GM21381 (cell line): ENCODE results near the gene HSPE1.
"Not testable (repeated sequence)": the region's sequence is repeated elsewhere in the genome, so short reads cannot be mapped to it uniquely, and the experiment has no call there.

ENCODE experiments used
- ATAC-seq: cut with Tn5 transposase; IDR thresholded peaks from one replicate; pipeline ENCODE4 v1.9.1; 2021; ENCODE audit warnings: mild to moderate bottlenecking, moderate library complexity; ENCODE audit not compliant: unreplicated experiment

The HSPE1 gene

DNA sequence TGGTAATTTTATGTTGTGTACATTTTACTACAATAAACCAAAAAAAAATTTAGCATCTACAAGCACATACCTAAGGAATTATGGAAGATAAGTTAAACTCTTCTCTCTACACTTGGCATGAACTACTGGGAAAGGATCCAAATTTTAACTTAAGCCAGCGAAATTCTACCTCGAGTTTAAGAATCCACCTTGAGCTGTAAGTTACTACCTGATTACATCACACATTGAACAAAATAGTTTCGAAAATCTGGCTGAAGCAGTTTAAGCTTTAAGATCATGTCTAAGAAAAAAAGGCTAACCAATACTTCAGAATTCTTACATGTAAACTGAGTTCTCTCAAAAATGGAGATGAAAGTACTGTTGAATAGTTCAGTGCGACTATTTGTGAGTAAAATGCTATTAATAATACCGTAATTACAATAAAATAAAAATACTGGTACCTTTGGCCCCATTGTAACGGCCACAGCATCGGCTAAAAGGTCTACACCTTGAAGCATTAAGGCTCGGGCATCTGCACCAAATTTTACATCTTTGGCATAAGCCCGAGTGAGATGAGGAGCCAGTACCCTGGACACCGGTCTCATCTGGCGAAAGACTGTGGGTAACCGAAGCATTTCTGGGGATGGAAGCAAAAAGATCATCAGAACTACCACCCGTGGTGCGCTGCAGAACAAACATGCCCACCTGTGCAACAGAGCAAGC is 1.8 kb upstream of the HSPE1 start:
- no peak for ATAC-seq

DNA sequence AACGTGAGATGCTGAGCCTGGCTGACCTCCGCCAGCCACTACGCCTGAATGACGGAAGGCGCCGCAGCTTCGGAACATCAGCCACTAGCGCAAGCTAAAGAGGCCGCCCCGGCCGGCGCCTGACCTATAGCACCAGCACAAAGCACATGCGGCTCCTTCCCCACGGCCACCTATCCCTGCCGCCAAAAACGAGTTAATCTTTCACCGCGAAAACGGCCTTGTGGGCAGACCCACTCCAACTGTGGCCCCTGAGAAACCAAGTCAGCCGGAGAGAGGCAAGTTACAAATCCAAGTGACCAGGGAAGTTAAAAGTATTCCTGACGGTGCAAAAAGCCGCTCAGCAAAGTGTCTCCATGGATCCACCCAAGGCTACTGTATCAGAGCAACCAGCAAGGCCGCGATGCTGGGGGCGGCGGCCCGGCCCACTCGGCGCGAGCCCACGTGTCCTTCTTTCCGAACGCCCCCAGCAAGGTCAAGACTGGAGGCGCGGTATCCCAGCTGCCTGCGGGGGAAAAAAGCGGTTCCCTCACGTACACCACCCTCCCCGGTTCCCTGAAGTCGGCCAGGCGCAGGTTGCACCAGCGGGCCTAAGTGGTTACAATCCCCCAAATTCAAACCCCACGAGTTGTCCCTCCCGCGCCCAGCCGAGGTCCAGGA is 1.1 kb upstream of the HSPE1 start:
- ATAC-seq, result peak; percentile 21

DNA sequence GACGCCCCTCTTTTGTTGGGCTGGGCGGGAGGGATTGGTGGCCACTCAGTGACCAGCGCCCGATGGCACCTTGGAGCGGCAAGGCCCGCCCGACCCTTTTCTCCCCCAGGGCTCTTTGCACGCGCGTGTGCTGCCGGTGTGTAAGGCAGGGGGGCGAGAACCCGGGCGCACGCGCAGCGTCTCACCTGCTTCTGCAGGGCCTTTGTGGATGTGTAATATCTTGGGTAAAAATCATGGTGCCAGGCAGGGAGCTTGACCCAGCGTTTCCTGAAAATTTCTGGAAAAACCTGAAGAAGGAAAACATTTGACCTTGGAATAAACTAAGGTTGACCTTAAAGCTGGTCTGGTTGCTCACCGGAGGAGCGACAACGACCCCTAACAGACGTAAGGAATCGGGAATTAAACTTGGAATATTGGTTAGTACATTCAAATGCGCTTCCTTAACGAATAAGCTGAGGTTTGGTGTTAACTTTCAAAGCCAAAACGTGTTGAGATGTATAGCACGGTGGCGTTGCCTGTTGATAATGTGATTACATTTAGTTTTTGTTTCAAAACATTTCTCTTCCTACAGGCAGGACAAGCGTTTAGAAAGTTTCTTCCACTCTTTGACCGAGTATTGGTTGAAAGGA is 438 bp downstream of the HSPE1 start:
- ATAC-seq, result peak; percentile 4

DNA sequence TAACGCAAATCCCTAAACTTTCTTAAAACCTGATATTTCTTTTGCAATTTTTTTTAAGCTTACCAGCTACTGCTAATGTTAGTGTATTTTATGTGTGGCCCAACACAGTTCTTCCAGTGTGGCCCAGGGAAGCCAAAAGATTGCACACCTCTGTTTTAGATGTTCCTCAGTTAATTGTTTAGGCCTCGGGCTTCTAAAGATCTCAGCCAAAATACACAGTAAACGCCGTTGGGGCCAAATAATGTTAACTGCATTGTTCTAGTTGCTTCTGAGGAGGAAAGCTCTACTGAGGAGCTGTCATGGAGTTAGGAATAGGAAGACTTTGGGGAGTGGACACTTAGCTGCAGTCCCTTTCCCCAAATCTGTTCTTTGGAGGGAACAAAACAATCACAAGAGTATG is 2.0 kb downstream of the HSPE1 start:
- no peak for ATAC-seq

DNA sequence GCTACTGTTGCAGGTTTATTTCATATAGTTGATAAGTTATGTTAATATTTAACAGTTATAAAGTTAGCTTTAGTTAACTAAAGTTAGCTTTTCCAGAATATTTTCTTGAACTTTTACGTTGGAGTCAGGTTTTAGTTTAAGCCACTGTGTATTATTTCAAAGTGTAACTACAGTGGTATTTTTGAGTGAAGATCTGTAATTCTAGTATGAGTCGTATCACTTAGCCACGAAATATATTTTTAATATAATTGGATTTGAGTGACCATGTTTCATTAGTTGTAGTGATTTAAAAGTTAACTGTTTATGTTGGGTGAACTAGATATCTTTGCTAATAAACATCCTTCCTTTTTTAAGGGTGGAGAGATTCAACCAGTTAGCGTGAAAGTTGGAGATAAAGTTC is 2.5 kb downstream of the HSPE1 start:
- no peak for ATAC-seq

DNA sequence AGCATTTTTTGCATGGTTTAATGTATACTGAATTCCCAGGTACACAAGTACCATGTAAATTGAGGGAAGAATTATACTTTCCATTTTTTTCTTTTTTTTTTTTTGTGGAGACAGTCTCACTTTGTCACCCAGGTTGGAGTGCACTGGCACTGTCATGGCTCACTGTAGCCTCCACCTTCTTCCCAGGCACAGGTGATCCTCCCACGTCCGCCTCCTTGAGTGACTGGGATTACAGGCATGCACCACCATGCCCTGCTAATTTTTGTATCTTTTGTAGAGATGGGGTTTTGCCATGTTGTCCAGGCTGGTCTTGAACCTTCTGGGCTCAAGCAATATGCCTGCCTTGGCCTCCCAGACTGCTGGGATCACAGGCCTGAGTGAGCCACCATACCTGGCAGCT is 3.8 kb downstream of the HSPE1 start:
- no peak for ATAC-seq

DNA sequence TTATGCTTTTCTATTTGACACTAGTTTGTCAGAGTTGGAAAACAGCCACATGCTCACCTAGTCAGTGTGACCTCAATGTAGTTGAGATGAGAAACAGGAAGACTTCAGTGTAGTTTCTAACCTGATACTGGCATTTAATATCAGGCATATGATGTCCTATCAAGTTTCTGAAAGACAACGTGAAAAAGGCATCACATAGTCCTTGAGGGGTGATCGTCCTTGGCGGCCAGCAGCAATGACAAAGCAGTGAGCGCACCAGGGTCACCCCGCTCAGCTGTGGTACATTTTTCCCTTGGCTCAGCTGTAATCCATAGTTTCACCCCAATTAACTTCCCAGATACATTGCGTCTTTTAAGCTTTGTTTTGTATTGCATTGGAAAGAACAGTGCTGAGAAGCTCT is 4.3 kb downstream of the HSPE1 start:
- no peak for ATAC-seq

DNA sequence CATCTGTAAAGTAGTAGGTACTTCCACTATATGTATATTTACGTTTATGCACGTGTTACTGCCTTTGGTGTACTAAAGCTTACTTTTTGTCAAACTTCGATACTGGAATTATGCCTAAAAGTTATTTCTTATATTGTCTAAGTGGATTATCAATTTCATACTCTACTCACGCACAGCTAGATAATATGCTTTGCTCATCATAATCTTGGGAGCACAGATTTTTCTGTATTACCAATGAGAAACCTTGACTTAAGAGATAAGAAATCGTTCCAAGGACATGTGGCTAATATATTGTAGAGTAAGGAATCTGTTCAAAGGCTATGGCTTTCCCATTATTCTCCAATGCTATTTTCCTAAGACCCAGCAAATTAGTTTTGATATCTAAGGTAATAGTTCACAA is 6.5 kb downstream of the HSPE1 start:
- ATAC-seq, result no peak

DNA sequence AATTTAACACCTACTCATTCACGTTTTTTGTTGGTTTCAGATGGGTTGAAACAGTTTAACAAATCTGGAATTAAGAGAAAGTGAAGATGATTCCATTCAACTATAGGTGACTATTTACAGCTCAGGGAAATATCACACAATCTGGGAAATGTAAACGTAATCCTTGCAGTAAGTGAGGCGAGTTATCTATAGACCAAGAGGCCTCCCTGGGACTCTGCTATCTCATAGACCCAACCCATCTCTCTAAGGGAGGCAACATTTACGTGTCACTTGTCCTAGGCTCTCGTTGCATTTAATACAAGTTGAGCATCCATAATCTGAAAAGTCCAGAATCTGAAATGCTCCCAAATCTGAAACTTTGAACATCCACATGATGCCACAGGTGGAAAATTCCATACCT is 13.7 kb downstream of the HSPE1 start:
- ATAC-seq, result no peak

DNA sequence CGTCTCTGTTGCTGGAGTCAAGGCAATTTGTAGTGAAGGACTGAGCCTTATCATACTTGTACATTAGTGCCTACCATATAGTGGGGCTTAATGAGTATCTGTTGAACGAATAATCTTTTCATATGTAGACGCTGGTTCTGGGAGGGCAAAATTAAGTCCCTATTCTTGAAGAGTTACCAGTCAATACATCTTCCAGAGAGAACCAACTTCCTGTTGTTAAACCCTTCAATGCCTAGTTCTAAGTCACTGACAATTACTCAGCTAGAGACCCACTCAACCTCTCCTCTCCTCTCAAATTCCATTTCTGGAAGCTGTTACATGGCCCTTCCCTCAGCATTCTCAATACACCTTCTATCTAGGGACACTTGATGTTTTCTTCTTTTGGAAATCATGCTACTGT is 14.6 kb downstream of the HSPE1 start:
- no peak for ATAC-seq

DNA sequence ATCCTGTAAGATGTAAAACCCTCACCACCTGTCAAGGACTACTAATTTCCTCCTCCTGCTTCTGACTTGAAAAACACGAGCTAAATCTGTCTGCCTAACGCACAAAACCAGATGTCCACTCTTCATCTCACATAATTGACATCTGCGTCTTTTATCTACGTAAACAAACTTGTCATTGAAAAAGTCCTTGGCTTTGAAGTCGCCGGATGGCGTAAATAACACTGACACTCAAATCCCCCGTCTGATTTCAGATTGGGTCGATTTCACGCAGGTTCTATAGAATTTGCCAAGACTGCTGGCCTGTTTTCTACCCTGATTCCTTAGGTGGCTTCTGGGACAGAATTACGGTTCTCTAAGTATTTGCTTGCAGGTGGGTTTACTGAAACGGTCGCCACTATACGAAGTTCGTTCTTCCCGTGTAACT is 15.1 kb downstream of the HSPE1 start:
- peak; percentile 2 for ATAC-seq

DNA sequence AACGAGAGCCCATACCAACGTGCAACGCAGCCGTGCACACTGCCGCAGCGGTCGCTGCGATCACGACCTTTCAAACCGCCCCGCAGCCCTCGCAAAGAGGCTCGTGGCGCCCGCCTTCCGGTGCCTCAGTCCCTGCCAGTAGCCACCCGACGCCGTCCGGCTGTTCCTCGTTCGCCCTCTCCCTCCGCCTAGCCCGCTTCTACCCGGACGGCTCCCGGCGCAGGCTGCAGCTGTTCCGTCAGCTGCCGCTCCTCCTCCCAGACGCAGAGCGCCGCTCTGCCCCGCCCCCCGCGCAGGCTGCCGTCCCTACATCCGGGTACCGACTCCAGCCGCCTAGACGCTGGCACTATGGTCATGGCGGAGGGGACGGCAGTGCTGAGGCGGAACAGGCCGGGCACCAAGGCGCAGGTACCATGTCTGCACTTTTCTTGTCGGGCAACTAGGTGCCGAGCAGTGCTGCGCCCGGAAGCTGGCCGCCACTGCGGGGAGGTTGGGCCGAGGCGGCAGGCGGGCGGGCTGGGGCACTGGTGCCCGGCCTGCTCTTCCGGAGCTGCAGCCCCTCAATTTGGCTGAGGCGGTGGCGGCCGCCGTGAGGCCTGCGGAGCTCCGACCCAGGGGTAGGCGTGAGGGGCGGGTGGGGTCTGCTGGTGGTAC is 15.7 kb downstream of the HSPE1 start, which contains the start of gene MOB4:
TSS of gene MOB4 (plus strand) at position 328 of the 654 bp plus-strand sequence. CDS start at position 349, 21 bp downstream.
- peak; percentile 91 for ATAC-seq

DNA sequence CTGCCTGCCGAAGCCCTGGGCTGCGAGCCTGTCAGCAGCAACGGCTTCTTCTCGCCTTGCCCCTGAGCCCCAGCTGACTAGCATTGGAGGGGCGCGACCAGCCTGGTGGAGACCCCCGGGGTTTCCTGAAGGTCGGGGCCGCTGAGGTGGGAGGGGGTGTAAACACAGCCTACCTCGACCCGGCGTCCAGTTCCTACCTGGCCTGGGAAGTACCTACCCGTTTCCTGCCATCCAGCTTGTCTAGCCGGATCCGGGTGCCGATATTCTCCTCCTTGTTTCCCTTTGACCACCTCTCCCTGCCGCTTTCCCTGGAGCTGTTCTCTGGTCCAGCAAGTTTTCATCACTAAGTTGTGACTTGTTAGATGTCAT is 16.2 kb downstream of the HSPE1 start:
- ATAC-seq, result peak; percentile 7

DNA sequence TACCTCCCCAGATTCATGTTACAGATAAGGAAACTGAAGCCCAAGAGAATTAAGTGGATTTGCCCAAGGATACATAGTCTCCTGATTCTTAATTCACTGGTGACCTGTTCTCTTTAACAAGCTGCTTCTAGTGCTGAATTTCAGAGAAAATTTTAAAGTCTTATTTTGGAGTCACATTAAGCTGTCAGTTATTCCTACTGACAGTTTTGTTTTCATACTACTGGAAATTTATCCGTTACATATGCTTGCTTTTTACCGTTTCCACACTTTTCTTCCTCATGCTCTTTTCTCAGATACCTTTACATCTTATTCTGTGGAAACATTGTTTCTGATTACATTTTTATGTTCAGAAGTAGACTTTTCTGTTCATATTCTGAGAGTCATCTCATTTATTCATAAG is 17.0 kb downstream of the HSPE1 start:
- ATAC-seq, result no peak

DNA sequence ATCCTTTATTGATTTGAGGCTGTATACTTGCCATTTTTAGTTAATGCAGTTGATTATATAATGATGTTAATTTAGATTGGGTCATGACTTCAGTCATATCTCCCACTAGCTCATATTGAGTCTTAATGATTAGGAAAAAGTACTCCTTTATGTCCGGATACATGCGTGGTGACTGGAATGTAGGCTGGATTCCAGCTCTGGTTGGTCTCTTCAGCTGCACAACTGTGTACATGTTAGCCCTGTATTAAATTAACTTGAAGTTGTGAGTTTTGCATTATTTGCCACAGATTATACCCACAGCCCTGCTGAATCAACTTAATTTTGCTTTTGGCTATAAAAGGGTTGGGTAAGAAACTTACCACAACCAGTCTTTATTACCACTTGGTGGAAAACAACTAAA is 38.2 kb downstream of the HSPE1 start:
- ATAC-seq, result no peak

DNA sequence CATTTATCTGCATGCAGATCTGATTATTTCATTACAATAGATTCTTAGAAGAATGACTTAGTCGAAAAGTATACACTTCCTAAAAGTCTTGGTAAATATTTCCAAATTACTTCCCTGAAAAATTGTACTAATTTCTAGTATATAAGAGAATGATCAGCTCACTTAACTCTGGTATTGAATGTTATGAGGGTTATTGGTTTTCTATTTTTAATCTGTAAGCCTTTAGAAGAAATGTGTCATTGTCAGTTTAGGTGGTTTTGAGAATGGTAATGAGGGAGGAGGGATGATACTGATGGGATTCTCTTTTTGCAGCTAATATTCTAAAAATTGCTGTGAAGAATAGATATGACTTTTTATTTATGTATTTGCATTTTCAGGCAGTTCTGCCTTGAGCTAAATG is 39.6 kb downstream of the HSPE1 start:
- ATAC-seq, result no peak

DNA sequence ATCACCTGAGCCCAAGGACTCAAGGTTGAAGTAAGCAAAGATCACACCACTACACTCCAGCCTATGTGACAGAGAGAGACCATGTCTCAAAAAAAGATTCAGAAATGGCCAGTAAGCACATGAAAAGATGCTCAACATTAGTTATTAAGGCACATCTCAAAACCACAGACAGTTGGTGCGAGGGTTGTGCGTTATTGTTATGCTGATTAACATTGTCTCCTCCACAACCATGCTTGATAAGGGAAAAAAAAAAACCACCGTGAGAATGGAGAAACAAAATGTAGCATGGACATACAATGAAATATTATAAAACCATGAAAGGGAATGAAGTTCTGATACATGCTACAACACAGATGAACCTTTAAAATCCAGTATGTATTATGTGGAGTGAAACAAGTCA is 43.0 kb downstream of the HSPE1 start:
- no peak for ATAC-seq

DNA sequence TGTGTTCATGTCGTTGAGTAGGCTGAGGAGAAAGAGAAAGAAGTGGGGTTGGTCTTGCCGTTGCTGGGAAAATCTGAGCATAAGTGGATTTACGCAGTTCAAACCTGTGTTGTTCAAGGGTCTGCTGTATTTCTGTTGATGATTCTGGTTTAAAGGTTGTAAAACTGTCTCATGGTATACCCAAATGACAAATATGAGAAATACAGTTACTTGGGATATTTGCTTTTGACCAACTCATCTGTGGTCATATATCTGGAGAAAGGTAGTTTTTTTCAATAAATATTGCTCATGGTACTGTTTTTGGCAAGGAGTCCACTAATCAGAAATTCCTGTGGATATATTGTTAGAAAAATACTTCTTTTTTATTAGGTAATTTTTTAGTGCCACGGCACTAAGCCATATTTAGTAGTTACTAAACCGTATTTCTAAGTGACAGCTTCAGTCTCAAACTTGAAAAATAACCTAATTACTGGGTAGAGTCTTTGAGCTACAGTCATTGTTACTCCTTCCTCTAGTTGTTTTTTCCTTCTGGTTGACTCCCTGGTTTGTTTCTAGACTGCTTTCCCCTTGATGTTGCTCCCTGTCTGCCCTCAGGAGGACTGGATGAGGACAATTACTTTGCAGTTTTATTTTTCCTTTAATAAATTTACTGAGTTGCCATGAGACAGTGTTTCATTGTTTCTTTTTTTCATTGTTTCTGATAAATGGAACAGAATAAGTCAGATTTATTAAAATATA is 47.2 kb downstream of the HSPE1 start:
- no peak for ATAC-seq

DNA sequence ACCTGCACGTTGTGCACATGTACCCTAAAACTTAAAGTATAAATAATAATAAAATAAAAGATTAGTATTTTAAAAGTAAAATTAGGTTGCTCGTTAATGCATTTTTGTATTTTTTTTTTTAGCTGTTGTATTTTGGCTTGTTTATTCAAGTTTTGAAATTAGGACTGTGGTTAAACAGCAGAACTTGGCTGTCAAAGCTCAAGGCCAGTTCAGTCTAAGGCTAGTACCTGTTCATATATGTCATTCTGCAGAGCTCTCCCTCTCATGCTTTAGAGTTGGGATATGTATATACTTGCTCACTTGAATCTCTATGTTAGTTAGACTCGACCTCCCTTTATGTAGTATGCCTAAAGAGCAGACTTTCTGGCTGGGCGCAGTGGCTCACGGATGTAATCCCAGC is 48.4 kb downstream of the HSPE1 start:
- ATAC-seq, result no peak

DNA sequence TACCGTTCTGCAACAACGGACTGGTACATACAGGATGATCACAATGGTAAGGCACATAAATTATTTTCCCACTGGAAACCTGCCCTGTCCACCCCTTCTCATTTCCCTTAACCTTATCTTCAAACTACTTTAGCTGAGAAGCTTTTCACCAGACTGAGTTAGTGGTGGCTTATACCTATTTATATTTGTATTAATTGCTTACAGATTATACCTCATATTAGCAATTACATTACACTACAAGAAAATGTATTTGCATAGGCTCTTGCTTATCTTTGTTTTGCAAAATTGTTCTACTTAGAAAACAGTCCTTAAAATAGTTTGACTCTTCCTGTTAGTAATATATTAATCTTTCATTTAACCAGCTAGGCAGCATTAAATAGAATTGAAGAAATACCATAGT is 51.1 kb downstream of the HSPE1 start:
- ATAC-seq, result not testable (repeated sequence)
